ENCODE results near the gene MGAT4A.

Gene MGAT4A

GRCh38 chr2:98569197-98569793 lies 161.6 kb downstream of the MGAT4A start:
- DNase-seq (ENCODE audit: low read depth in 2 of 2) = peak; percentile 10 to 38
- TF ChIP-seq CTCF (IDR thresholded peaks at IDR 0.05; ENCODE audit: low read depth, low read length) = peak; percentile 88
- H3K4me3 ChIP-seq (replicated peaks in 1 of 2; ENCODE audit: low read depth in 2 of 2, low read length in 2 of 2) = no peak overlapping the region

Data from cardiac fibroblast (primary cell).